OCI-LY7 (cell line): Measurements from ENCODE around the gene TNK1.

Experiments used
- CTCF ChIP-seq: fragments of 200-600 bp; sonication (generic); conservative IDR thresholded peaks from 2 replicates; pipeline ENCODE4 v1.5.1; 2014; ENCODE audit warnings: mild to moderate bottlenecking, antibody characterized with exemption, low read length, moderate library complexity, mixed read lengths
- EZH2phosphoT487 ChIP-seq: fragments of 200-600 bp; sonication (generic); IDR thresholded peaks from 2 replicates; pipeline ENCODE4 v1.6.1; 2018; ENCODE audit warnings: low read depth, borderline replicate concordance, mild to moderate bottlenecking, mixed run types, antibody characterized with exemption, low read length, moderate library complexity, mixed read lengths

- no peak for TF ChIP-seq CTCF
- no peak for TF ChIP-seq EZH2phosphoT487
Measured at GRCh38 chr17:7348478-7349242, 32.2 kb upstream of the TNK1 start.
